NCI-H82 treated with DMSO at 0.1 percent for 48 hours (cell line): ENCODE measurements around the gene CLEC4M.
"Not testable (repeated sequence)": the region's sequence is repeated elsewhere in the genome, so short reads cannot be mapped to it uniquely, and the experiment has no call there.

Source experiments
- DNase-seq: peaks from one replicate; lab custom pipeline; 2025; ENCODE audit not compliant: unreplicated experiment; lab: John Stamatoyannopoulos, UW

CLEC4M gene

GRCh38 chr19:7801020-7801570 is 38.1 kb downstream of the CLEC4M start:
- DNase-seq, result no peak

- no peak for DNase-seq
Measured at GRCh38 chr19:7806234-7806633, 43.2 kb downstream of the CLEC4M start.

- no peak for DNase-seq
Measured at GRCh38 chr19:7806876-7807275, 43.8 kb downstream of the CLEC4M start.

GRCh38 chr19:7808108-7808507 is 45.1 kb downstream of the CLEC4M start:
- peak; percentile 61 for DNase-seq

GRCh38 chr19:7811989-7812388 is 48.9 kb downstream of the CLEC4M start:
- no peak for DNase-seq

- no peak for DNase-seq
Measured at GRCh38 chr19:7815325-7815724, 52.3 kb downstream of the CLEC4M start.

- DNase-seq, result not testable (repeated sequence)
Measured at GRCh38 chr19:7816040-7816439, 53.0 kb downstream of the CLEC4M start.

GRCh38 chr19:7817801-7818200 is 54.8 kb downstream of the CLEC4M start:
- DNase-seq, result no peak

- no peak for DNase-seq
Measured at GRCh38 chr19:7818806-7819205, 55.8 kb downstream of the CLEC4M start.
